ENCODE measurements around the gene NTNG2. TPM values are rescaled to one million over a fixed set of nuclear protein-coding genes. Genes with fewer than 3 reads are reported as not detected.

Gene NTNG2
- total RNA-seq, 2 donors from 2014 or later: 0.59 to 1.3 TPM

- no peaks in the 10 kb centered on the region for H3K9me3 ChIP-seq
- TF ChIP-seq, protein P1, sequence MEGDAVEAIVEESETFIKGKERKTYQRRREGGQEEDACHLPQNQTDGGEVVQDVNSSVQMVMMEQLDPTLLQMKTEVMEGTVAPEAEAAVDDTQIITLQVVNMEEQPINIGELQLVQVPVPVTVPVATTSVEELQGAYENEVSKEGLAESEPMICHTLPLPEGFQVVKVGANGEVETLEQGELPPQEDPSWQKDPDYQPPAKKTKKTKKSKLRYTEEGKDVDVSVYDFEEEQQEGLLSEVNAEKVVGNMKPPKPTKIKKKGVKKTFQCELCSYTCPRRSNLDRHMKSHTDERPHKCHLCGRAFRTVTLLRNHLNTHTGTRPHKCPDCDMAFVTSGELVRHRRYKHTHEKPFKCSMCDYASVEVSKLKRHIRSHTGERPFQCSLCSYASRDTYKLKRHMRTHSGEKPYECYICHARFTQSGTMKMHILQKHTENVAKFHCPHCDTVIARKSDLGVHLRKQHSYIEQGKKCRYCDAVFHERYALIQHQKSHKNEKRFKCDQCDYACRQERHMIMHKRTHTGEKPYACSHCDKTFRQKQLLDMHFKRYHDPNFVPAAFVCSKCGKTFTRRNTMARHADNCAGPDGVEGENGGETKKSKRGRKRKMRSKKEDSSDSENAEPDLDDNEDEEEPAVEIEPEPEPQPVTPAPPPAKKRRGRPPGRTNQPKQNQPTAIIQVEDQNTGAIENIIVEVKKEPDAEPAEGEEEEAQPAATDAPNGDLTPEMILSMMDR (IDR thresholded peaks at IDR 0.05): no peak
- no peak for DNase-seq
- peaks cover 13% of the 10 kb centered on the region for H3K27me3 ChIP-seq
- no peak overlapping the region for H3K9ac ChIP-seq (ENCODE audit: low read depth in 2 of 2, low read length in 2 of 2)
- no peak overlapping the region for H3K27ac ChIP-seq
- no peaks in the 10 kb centered on the region for H3K36me3 ChIP-seq
- peaks cover 3% of the 10 kb centered on the region for H3K4me1 ChIP-seq
- intact Hi-C loops (cut with DNase I): no loop called here
- no peak overlapping the region for H3K4me3 ChIP-seq
Observed at GRCh38 chr9:132243156-132244074, 81.6 kb downstream of the NTNG2 start.

GRCh38 chr9:132244582-132245455 is 83.0 kb downstream of the NTNG2 start:
- TF ChIP-seq, protein P1 (IDR thresholded peaks at IDR 0.05): no peak
- peak; percentile 32 for DNase-seq
- Histone ChIP-seq H3K9ac (ENCODE audit: low read depth in 2 of 2, low read length in 2 of 2) (no peak overlapping the region), H3K36me3 (no peaks in the 10 kb centered on the region), H3K4me1 (peaks cover 3% of the 10 kb centered on the region), H3K4me3 (no peak overlapping the region), H3K27ac (no peak overlapping the region), H3K9me3 (no peaks in the 10 kb centered on the region), H3K27me3 (peaks cover 13% of the 10 kb centered on the region)
- intact Hi-C loops (cut with DNase I): no loop called here

- H3K27me3 ChIP-seq: peaks cover 13% of the 10 kb centered on the region
- peaks cover 3% of the 10 kb centered on the region for H3K4me1 ChIP-seq
- H3K9me3 ChIP-seq: no peaks in the 10 kb centered on the region
- intact Hi-C loops (cut with DNase I): no loop called here
- TF ChIP-seq, protein P1 (IDR thresholded peaks at IDR 0.05): no peak
- no peak overlapping the region for H3K4me3 ChIP-seq
- no peak overlapping the region for H3K27ac ChIP-seq
- no peak overlapping the region for H3K9ac ChIP-seq (ENCODE audit: low read depth in 2 of 2, low read length in 2 of 2)
- DNase-seq: no peak
- H3K36me3 ChIP-seq: no peaks in the 10 kb centered on the region
Observed at GRCh38 chr9:132245465-132245864, 83.6 kb downstream of the NTNG2 start.

DNA sequence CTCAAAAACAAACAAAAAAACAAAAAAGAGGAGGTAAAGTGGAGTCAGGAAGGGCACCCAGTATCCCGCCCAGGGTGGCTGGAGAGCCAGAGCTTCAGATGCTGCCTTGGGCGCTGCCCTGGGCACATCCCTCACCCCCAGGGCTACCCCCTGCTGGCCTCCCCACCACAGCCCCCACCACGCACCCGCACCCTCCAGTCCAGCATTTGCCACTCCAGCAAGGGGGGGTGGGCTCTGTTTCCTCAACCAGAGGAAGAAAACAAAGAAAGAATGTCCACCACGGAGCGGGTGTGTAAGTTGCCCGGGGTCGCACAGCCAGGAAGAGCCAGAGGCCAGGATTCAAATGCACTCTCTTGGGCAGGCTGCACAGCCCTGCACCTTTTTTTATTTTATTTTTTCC is 86.1 kb downstream of the NTNG2 start:
- Histone ChIP-seq H3K27ac (no peak overlapping the region), H3K4me3 (no peak overlapping the region), H3K4me1 (no peaks in the 10 kb centered on the region), H3K9me3 (no peaks in the 10 kb centered on the region), H3K9ac (ENCODE audit: low read depth in 2 of 2, low read length in 2 of 2) (no peak overlapping the region), H3K36me3 (no peaks in the 10 kb centered on the region), H3K27me3 (peaks cover 10% of the 10 kb centered on the region)
- DNase-seq: no peak
- intact Hi-C loops (cut with DNase I): no loop called here
- TF ChIP-seq, protein P1 (IDR thresholded peaks at IDR 0.05): no peak

GRCh38 chr9:132249123-132249522 is 87.3 kb downstream of the NTNG2 start:
- TF ChIP-seq, protein P1 (IDR thresholded peaks at IDR 0.05): no peak
- H3K9ac ChIP-seq (ENCODE audit: low read depth in 2 of 2, low read length in 2 of 2): no peak overlapping the region
- no peaks in the 10 kb centered on the region for H3K36me3 ChIP-seq
- no peak overlapping the region for H3K27ac ChIP-seq
- H3K9me3 ChIP-seq: no peaks in the 10 kb centered on the region
- H3K4me3 ChIP-seq: no peak overlapping the region
- intact Hi-C loops (cut with DNase I): no loop called here
- H3K4me1 ChIP-seq: no peaks in the 10 kb centered on the region
- peaks cover 7% of the 10 kb centered on the region for H3K27me3 ChIP-seq
- DNase-seq: no peak
